Left cardiac atrium (tissue), 4 donors: ENCODE measurements around the gene ARID3A. TPM values are rescaled to one million over a fixed set of nuclear protein-coding genes. Genes with fewer than 3 reads are reported as not detected.
"Not testable (repeated sequence)": the region's sequence is repeated elsewhere in the genome, so short reads cannot be mapped to it uniquely, and the experiment has no call there.

Experiments used
- ATAC-seq, 2 donors: fragments of 200-7000 bp; cut with Tn5 transposase; one replicate each; pipeline ENCODE4 v1.9.1; 2020; ENCODE audit warnings: mild to moderate bottlenecking in 2 of 2, moderate library complexity in 2 of 2
- DNase-seq: peaks from one replicate; pipeline ENCODE4 v3.0.0-alpha.2; 2020
- intact Hi-C, 2 donors: fragments of 100-400 bp; cut with DNase I; formaldehyde crosslinking; loops; one replicate each; pipeline versions ENCODE4 v1.14.1 to v1.15.1; 2022 to 2023
- long read RNA-seq: library from polyadenylated mRNA; unstranded; transcript quantifications from one replicate; pipeline ENCODE4 v2.0.0, GENCODE V29; 2021
- total RNA-seq, 2 donors: library from RNA; stranded (reverse); fragmentation: NEBNext Ultra II Directional; extraction: Animal tissue kit (Norgen Biotek cat#: 25700); gene quantifications; one replicate each; pipeline ENCODE4 v1.2.1, GENCODE V29; 2021
- donor health status: DM: no; HTN: yes; CAD: no.
- donor health status: DM: no; HTN: yes; CAD: no; lungs with severe emphysema.
- donor health status: DM: yes; HTN: yes; CAD: no.
- donor health status: Dilated cardiomyopathy.

The ARID3A gene, protein sequence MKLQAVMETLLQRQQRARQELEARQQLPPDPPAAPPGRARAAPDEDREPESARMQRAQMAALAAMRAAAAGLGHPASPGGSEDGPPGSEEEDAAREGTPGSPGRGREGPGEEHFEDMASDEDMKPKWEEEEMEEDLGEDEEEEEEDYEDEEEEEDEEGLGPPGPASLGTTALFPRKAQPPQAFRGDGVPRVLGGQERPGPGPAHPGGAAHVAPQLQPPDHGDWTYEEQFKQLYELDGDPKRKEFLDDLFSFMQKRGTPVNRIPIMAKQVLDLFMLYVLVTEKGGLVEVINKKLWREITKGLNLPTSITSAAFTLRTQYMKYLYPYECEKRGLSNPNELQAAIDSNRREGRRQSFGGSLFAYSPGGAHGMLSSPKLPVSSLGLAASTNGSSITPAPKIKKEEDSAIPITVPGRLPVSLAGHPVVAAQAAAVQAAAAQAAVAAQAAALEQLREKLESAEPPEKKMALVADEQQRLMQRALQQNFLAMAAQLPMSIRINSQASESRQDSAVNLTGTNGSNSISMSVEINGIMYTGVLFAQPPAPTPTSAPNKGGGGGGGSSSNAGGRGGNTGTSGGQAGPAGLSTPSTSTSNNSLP
- total RNA-seq = 1 to 10 TPM; 5.3 to 5.8 TPM
- long read RNA-seq = 0 reads

DNA sequence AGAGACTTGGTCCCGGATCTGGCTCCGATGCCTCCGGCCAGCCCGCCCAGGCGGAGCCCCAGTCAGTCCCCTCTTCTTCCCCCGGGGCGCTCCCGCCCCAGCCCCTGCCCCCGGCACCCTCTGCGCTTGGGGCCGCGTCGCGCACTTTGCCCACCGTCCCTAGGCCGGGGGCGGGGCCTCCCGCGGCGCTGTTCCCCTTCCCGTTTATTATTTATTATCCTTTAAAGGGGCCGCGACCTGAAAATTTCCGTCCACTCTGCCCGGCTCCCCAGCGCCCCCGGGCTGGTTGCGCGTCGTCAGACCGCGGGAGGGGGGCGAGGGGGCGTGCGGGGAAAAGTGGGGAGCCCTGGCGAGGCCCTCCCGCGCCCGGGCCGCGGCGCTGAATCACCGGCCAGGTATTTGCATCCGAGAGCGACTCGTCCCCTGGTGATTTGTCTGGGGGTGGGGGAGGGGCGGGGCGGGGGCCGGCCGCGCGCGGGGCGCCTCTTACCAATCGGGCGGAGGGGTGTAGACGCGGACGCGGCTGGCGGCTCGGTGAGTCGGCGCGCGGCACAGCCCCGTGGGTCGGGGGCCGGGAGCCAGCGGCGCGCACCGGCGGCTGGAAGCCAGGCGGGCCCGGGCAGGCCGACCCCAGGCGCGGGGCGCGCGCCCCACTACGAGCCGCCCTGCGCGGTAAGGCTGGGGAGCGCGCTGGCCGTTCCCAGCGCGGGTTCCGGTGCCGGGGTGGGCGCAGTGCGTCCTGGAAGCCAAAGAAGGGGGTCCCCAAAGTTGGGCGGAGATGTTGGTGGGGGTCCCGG is at the start of gene ARID3A:
Gene ARID3A, plus strand, starts transcription at position 510 of the 797 bp plus-strand sequence. CDS start 3,494 bp downstream, outside the sequence.
- peak; percentile 84 for ATAC-seq
- DNase-seq = peak; percentile 83
- intact Hi-C loops = no loop called here

DNA sequence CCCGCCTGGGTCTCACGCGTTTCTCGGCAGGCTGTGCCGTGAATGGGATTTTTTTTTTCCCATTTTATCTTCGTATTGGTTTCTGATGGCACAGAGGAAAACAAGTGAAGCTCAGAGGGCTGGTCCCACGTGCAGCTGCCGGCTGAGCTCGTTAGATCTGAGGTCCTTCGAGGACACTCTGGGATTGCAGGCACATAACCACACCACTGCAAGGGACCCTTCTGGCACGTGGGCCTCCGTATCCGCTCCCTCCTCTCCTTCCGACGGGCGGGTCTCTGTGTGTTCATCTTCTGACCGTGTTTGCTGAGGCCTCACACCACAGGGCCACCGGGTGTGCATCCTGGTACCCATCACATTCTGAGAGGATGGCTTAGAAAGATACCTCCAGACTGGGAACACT is 49.7 kb upstream of the ARID3A start:
- no peak for ATAC-seq
- intact Hi-C loops = no loop called here
- DNase-seq = no peak

DNA sequence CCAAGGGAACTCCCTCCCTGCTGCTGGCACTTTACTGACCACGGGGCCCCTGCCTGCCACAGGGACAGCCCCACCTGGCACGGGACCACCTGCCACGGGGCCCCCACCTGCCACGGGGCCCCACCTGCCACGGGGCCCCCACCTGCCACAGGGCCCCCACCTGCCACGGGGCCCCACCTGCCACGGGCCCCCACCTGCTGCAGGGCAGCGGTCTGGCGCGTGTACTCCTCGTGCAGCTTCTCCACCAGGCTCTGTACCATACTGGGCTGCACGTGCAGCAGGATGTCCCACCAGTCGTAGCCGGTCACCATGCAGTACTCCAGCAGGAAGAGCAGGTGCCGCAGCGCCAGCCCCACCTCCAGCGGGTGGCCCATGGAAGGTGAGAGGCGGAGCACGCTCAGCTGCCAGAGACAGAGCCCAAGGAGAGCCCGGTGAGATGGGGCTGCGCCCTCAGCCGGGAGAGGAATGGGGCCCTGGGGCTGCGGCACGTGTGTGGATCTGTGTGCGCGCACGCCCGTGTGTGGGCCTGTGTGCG is 49.0 kb upstream of the ARID3A start:
- DNase-seq (no peak), ATAC-seq (no peak)
- intact Hi-C loops = no loop called here

DNA sequence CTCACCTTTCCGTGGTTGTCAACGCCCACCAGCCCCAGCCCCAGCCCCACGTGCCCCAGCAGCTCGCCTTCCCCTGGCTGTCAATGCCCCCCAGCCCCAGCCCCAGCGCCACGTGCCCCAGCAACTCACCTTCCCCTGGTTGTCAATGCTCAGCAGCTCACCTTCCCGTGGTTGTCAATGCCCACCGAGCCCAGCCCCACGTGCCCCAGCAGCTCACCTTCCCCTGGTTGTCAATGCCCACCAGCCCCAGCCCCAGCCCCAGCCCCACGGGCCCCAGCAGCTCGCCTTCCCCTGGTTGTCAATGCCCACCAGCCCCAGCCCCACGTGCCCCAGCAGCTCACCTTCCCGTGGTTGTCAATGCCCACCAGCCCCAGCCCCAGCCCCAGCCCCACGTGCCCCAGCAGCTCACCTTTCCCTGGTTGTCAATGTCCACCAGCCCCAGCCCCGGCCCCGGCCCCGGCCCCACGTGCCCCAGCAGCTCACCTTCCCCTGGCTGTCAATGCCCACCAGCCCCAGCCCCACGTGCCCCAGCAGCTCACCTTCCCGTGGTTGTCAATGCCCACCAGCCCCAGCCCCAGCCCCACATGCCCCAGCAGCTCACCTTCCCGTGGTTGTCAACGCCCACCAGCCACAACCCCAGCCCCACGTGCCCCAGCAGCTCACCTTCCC is 47.7 kb upstream of the ARID3A start:
- DNase-seq, ATAC-seq, intact Hi-C loops: not testable (repeated sequence)

DNA sequence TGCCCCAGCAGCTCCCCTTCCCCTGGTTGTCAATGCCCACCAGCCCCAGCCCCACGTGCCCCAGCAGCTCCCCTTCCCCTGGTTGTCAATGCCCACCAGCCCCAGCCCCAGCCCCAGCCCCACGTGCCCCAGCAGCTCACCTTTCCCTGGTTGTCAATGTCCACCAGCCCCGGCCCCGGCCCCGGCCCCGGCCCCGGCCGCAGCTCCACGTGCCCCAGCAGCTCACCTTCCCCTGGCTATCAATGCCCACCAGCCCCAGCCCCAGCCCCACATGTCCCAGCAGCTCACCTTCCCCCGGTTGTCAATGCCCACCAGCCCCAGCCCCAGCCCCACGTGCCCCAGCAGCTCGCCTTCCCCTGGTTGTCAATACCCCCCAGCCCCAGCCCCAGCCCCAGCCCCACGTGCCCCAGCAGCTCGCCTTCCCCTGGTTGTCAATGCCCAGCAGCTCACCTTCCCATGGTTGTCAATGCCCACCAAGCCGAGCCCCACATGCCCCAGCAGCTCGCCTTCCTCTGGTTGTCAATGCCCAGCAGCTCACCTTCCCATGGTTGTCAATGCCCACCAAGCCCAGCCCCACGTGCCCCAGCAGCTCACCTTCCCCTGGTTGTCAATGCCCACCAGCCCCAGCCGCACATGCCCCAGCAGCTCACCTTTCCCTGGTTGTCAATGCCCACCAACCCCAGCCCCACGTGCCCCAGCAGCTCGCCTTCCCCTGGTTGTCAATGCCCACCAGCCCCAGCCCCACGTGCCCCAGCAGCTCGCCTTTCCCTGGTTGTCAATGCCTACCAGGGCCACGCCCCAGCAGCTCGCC is 46.9 kb upstream of the ARID3A start:
- intact Hi-C loops, ATAC-seq, DNase-seq: not testable (repeated sequence)

DNA sequence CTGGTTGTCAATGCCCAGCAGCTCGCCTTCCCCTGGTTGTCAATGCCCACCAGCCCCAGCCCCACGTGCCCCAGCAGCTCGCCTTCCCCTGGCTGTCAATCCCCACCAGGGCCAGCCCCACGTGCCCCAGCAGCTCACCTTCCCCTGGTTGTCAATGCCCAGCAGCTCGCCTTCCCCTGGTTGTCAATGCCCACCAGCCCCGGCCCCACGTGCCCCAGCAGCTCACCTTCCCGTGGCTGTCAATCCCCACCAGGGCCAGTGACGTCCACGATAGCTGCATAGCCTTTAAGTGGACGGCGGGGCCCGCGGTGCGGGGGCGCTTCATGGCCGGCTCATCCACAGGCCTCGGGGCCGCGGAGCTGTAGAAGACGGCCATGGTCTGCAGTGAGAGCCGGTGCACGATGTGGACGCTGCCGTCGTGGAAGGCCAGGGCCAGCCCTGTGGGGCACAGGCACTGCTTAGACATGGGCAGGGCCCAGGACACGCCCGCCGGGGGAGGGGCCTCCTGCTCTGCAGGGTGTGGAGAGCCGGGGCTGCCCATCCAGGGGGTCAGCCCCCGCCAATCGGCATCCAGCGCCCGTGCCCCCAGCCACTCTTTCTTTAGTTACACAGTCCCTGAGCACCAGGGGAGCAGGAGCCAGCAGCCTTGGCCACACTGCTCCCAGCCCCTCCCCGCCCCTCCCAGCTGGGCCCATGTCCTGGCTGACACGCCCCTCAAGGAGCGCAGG is 46.0 kb upstream of the ARID3A start:
- ATAC-seq (no peak), DNase-seq (no peak)
- intact Hi-C loops = no loop called here

DNA sequence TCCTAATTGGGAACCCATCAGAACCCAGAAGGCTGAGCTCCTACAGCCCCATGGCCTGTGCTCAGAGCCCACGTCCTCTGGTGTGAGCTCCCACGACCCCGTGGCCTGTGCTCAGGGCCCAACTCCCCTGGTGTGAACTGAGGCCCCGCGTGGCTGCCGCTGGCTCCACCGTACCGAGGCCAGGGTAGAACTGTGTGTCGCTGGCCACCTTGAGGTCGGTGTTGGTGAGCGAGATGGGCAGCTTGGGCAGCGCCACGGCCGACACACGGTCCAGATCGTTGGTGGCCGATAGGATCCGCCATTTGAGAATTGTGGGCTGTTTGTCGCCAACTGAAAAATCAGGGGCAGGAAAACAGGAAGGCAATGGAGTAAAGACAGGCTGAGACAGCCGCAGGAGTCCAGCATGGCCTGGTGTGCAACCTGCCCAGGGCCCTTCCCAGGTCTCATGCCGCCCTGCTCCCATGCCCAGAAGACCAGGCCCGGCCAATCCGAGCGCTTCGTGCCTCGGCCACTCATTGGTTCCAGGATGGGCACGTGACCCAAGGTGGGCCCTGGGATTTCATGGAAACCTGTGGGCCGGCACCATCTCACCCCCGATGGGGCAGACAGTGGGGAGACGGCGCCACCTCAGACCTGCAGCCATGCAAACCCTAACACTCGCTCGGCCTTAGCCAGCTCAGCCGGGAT is 44.3 kb upstream of the ARID3A start:
- DNase-seq (no peak), ATAC-seq (no peak)
- intact Hi-C loops = no loop called here

DNA sequence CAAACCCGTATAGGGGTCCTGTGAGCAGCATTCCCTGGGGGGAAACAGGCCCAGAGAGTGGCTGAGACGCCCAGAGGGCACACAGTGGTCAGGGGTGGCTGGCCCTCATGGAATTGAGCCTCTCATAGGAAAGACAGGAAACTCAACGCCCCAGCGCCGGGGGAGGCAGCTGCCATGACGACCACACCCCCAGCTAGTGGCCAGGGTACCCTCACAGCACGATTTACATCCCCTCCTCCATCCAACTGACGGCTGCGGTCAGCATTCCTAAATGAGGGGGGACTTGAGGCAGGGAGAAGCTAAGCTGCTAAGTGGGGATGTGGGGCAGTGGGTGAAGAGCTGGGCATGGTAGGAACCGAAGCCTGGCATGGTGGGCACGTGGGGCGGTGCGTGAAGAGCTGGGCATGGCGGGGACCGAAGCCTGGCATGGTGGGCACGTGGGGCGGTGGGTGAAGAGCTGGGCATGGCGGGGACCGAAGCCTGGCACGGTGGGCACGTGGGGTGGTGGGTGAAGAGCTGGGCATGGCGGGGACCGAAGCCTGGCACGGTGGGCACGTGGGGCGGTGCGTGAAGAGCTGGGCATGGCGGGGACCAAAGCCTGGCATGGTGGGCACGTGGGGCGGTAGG is 42.9 kb upstream of the ARID3A start:
- no peak for DNase-seq
- ATAC-seq = no peak
- intact Hi-C loops = no loop called here

DNA sequence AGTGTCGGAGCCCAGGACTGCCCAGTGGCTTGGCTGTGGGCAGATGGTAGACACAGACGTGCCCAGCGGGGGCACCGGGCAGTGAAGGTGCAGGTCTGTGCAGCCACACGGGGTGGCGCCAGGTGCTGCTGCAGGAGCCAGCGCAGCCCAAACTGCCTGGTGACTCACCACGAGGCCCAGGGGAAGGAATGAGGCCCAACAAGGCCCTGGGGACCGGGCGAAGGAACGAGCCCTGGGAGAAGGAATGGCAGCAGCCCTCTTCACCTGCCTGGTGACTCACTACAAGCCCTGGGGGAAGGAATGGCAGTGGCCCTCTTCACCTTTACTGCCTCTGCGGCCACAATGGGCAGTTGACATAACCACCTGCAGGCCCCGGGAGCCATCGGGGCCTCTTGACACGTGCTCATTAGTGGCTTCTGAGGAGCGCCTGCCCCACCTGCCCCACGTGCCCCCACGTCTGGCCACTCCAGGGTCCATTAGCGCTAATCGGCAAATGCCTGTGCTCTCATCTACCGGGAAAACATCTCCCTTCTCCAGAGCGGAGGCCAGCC is 42.1 kb upstream of the ARID3A start:
- intact Hi-C loops = no loop called here
- ATAC-seq = no peak

DNA sequence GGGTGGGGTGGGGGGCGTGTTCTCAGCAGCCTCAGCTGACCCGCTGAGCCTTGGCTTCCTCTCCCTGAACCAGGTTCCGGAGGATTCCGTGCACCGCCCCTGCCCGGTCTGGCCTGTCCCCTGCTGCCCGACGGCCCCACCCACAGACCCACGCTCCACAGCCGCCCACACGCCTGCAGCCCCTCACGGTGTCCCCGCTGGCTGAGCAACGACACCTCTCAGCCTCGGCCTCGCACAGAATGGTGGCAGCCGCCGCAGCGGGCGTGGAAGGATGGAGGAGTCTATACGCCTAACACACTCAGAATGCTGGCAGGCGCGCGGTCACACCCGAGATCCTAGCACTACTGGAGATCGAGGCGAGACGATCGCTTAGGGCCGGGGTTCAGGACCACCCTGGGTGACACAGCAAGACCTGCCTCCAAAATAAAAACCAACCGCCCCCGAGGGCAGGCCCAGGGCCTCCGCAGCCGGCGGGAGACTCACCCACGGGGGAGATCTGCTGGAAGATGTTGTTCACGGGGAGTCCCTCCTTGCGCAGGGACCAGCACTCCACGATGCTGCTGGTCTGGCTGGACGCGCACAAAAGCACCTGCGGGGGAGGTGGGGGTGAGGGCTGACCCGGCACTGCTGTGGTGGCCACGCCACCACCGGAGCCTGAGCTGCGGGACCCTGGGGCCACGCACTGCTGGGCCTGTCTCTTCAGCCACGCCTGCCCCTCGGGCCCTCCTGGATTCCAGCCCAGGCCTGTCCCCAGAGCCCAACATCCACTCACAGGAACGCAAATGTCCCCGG is 41.2 kb upstream of the ARID3A start:
- ATAC-seq = no peak
- no peak for DNase-seq
- intact Hi-C loops = no loop called here

More for the DNA sequence above, 42.1 kb upstream of the ARID3A start:
- no peak for DNase-seq

DNA sequence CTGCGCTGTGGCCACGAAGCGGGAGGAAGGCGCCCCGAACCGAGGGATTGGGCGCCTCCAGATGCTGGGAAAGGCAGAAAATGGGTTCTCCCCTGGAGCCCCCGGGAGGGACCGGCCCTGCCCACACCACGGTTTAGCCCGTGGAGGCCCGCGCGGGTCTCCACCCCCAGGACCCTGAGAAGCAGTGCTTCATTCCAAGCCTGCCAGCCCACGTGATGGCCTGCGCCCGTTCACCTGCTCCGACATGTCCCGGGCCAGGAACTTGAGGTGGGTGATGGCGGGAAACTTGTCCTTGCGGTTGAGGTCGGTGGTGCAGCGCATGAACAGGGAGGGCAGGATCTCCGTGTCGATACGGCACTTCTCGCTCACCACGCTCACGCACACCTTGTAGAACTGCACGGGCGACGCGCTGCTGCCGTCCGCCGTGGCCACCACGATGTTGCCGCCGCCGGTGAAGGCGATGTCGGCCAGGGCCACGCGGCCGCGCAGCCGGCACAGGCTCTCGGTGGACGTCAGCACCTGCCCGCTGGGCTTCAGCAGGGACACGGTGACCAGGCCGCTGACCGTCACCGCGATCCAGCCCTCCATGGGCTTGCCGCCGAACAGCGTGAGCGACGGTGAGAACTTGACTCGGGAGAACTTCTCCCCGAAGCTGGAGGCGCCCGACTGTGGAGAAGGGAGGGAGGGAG is 40.2 kb upstream of the ARID3A start:
- ATAC-seq = no peak
- no peak for DNase-seq
- intact Hi-C loops = no loop called here

DNA sequence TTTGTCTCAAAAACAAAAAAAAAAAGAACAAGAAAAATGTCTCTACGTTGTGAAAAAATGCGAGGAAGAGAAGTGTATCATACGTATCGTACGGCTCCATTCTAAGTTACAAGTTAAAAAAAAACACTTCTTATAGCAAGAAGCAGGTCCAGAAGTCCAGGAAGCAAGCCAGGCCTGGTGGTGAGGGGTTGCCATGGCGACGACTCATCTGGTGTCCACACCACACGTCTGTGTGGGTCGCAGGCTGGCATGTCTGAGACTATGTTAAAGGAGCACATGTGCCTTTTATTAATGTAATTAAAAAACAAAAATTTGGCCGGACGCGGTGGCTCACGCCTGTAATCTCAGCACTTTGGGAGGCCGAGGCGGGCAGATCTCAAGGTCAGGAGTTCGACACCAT is 38.8 kb upstream of the ARID3A start:
- ATAC-seq (no peak), DNase-seq (no peak)
- intact Hi-C loops = no loop called here

DNA sequence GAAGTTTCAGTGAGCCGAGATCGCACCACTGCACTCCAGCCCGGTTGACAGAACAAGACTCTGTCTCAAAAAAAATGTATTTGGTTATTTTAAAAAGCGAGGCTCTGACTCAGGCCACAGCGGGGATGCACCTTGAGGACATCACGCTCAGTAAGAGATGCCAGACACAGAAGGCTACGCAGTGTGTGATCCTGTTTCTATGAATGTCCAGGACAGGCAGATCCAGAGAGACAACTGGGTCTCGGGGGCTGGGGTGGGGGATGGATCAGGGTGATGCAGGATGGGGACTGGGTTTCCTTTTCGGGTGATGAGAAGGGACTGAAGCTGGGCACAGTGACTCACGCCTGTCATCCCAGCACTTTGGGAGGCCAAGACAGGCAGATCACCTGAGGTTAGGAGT is 38.2 kb upstream of the ARID3A start:
- intact Hi-C loops = no loop called here
- DNase-seq (no peak), ATAC-seq (no peak)

DNA sequence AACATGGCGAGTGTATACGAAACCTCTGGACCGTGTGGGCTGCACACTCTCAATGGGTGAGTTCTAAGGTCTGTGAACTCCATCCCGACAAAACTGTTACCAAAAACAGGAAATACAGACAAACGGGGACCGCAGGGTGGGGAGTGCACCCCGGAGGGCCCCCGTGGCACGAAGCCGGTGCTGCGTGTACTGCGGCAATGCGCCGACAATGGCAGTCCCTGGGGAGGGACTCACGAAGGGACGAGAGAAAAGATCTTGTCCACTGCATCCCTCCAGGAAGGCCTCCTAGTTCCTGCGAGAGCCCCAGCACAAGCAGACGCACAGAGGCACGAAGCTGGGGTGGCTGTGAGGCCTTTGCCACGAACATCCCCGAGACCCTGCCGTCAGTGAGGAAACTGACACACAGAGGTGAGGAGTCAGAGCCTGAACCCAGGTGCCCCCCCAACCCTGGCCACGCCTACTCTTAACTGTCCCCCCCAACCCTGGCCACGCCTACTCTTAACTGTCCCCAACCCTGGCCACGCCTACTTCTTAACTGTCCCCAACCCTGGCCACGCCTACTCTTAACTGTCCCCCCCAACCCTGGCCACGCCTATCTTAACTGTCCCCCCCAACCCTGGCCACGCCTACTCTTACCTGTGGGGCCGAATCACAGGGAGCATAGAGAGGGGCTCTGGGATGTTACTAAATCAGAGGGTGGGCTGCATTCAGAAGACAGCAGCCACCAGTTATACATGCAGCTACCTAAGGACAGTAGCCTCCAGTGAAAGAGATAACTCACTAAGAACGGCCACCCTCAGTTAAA is 37.1 kb upstream of the ARID3A start:
- no peak for ATAC-seq
- DNase-seq = no peak
- intact Hi-C loops = no loop called here
